NCI-H2227 (cell line): ENCODE measurements around the gene ERC2.

ENCODE experiments used
- DNase-seq: peaks from one replicate; lab custom pipeline; 2025; ENCODE audit not compliant: unreplicated experiment; lab: John Stamatoyannopoulos, UW

Gene ERC2

GRCh38 chr3:55549177-55549576 lies 919.1 kb downstream of the ERC2 start:
- DNase-seq, result no peak

- DNase-seq, result no peak
These were observed 921.2 kb downstream of the ERC2 start for GRCh38 chr3:55546866-55547669.

- no peak for DNase-seq
These were observed 922.3 kb downstream of the ERC2 start for GRCh38 chr3:55545995-55546394.

- DNase-seq, result no peak
These were observed 924.0 kb downstream of the ERC2 start for GRCh38 chr3:55544219-55544618.

GRCh38 chr3:55543181-55543614 lies 925.1 kb downstream of the ERC2 start:
- no peak for DNase-seq

GRCh38 chr3:55541456-55541855 lies 926.8 kb downstream of the ERC2 start:
- no peak for DNase-seq

GRCh38 chr3:55541016-55541415 lies 927.3 kb downstream of the ERC2 start:
- no peak for DNase-seq

- DNase-seq, result no peak
These were observed 927.7 kb downstream of the ERC2 start for GRCh38 chr3:55540579-55540978.

- DNase-seq, result no peak
These were observed 930.1 kb downstream of the ERC2 start for GRCh38 chr3:55538158-55538557.

GRCh38 chr3:55537563-55537962 lies 930.7 kb downstream of the ERC2 start:
- no peak for DNase-seq

- DNase-seq, result no peak
These were observed 931.1 kb downstream of the ERC2 start for GRCh38 chr3:55537129-55537528.

- no peak for DNase-seq
These were observed 933.4 kb downstream of the ERC2 start for GRCh38 chr3:55534876-55535275.

GRCh38 chr3:55532806-55533205 lies 935.5 kb downstream of the ERC2 start:
- no peak for DNase-seq

GRCh38 chr3:55531321-55531720 lies 936.9 kb downstream of the ERC2 start:
- DNase-seq, result no peak

- DNase-seq, result no peak
These were observed 940.9 kb downstream of the ERC2 start for GRCh38 chr3:55527361-55527760.

- DNase-seq, result no peak
These were observed 941.8 kb downstream of the ERC2 start for GRCh38 chr3:55526332-55527030.

- no peak for DNase-seq
These were observed 942.8 kb downstream of the ERC2 start for GRCh38 chr3:55525436-55525835.

GRCh38 chr3:55524565-55525244 lies 943.6 kb downstream of the ERC2 start:
- DNase-seq, result no peak

- no peak for DNase-seq
These were observed 944.8 kb downstream of the ERC2 start for GRCh38 chr3:55523471-55523870.

- DNase-seq, result no peak
These were observed 946.4 kb downstream of the ERC2 start for GRCh38 chr3:55521738-55522421.

- peak; percentile 60 for DNase-seq
These were observed 947.1 kb downstream of the ERC2 start for GRCh38 chr3:55521064-55521737.
